ENCODE measurements around the gene KATNBL1.

DNA sequence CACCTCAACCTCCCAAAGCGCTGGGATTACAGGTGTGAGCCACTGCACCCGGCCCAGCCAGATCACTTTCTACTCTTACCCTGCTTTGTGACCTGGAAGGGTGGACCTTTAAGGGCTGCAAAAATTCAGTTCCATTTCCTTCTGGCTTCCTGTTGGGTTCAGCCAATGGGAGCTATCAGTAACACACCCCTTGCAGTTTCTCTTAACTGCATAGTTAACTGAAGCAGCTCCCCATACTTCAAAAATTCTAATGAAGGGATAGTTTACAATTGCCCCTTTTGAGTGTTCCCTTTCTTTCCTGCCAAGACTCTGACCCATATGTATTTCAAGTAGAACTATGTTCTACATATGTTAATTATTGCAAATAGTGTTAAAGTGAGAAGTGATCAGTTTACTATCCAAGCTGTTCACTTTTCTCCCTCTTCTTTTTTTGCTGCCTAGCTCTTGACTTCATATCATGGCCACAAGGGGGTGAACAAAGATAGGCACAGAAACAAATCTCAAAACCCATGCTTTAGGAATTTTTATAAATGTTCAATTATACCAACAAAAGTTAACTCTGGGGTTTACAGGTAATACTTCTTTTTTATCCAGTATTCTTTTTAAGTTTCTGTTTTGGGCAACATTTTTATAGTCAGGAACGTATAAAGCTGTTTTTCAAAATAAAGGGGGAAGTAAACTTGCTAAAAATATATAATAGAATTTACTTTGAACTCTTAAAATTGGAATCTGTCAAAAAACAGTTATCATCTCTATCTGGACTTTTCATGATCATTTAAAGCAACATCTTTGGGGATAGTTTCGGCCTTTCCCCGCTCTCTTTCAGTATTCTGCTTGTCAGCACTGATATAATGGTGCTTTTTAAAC is 99.9 kb downstream of the KATNBL1 start:
- TF ChIP-seq YY1 (IDR thresholded peaks at IDR 0.05) = no peak
- TF ChIP-seq, protein P1, sequence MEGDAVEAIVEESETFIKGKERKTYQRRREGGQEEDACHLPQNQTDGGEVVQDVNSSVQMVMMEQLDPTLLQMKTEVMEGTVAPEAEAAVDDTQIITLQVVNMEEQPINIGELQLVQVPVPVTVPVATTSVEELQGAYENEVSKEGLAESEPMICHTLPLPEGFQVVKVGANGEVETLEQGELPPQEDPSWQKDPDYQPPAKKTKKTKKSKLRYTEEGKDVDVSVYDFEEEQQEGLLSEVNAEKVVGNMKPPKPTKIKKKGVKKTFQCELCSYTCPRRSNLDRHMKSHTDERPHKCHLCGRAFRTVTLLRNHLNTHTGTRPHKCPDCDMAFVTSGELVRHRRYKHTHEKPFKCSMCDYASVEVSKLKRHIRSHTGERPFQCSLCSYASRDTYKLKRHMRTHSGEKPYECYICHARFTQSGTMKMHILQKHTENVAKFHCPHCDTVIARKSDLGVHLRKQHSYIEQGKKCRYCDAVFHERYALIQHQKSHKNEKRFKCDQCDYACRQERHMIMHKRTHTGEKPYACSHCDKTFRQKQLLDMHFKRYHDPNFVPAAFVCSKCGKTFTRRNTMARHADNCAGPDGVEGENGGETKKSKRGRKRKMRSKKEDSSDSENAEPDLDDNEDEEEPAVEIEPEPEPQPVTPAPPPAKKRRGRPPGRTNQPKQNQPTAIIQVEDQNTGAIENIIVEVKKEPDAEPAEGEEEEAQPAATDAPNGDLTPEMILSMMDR (IDR thresholded peaks at IDR 0.05; ENCODE audit: low read depth, low read length, missing input control) = peak; percentile 62
- TF ChIP-seq MAX (IDR thresholded peaks at IDR 0.05) = no peak
- TF ChIP-seq TAF1 (conservative IDR thresholded peaks at IDR 0.05) = no peak
- no peak for TF ChIP-seq REST (IDR thresholded peaks at IDR 0.05)
- TF ChIP-seq SP1 (IDR thresholded peaks at IDR 0.05) = no peak
